ENCODE data around the gene CCDC27.

Gene CCDC27

GRCh38 chr1:3749512-3749911 is 2.7 kb upstream of the CCDC27 start:
- H3K27ac ChIP-seq (ENCODE audit: low read depth, low read length): no peak overlapping the region
- no peak overlapping the region for H3K9ac ChIP-seq (ENCODE audit: low read length)
- peaks cover 0 to 9% of the 10 kb centered on the region in 2 donors for H3K27me3 ChIP-seq (ENCODE audit: control insufficient read depth in 1 of 2, insufficient read depth in 2 of 2, low read length in 2 of 2)
- H3K4me3 ChIP-seq (ENCODE audit: low read depth in 1 of 2, low read length in 2 of 2): no peak overlapping the region
- H3K4me1 ChIP-seq (ENCODE audit: insufficient read depth, low read length): peaks cover 22% of the 10 kb centered on the region
- H3K36me3 ChIP-seq (ENCODE audit: insufficient read depth, low read length): no peaks in the 10 kb centered on the region
- H3K9me3 ChIP-seq (ENCODE audit: low read length): no peaks in the 10 kb centered on the region

- Histone ChIP-seq H3K9ac (ENCODE audit: low read length) (no peak overlapping the region), H3K27me3 (ENCODE audit: control insufficient read depth in 1 of 2, insufficient read depth in 2 of 2, low read length in 2 of 2) (peaks cover 0 to 9% of the 10 kb centered on the region in 2 donors), H3K27ac (ENCODE audit: low read depth, low read length) (no peak overlapping the region), H3K4me1 (ENCODE audit: insufficient read depth, low read length) (peaks cover 13% of the 10 kb centered on the region), H3K4me3 (ENCODE audit: low read depth in 1 of 2, low read length in 2 of 2) (no peak overlapping the region), H3K36me3 (ENCODE audit: insufficient read depth, low read length) (no peaks in the 10 kb centered on the region), H3K9me3 (ENCODE audit: low read length) (no peaks in the 10 kb centered on the region)
These were observed 1.5 kb upstream of the CCDC27 start for GRCh38 chr1:3750741-3751140.

GRCh38 chr1:3753656-3754454 is 1.6 kb downstream of the CCDC27 start:
- Histone ChIP-seq H3K4me1 (ENCODE audit: insufficient read depth, low read length) (no peaks in the 10 kb centered on the region), H3K27me3 (ENCODE audit: control insufficient read depth in 1 of 2, insufficient read depth in 2 of 2, low read length in 2 of 2) (peaks cover 0 to 15% of the 10 kb centered on the region in 2 donors), H3K9ac (ENCODE audit: low read length) (no peak overlapping the region), H3K9me3 (ENCODE audit: low read length) (no peaks in the 10 kb centered on the region), H3K4me3 (ENCODE audit: low read depth in 1 of 2, low read length in 2 of 2) (no peak overlapping the region), H3K36me3 (ENCODE audit: insufficient read depth, low read length) (no peaks in the 10 kb centered on the region), H3K27ac (ENCODE audit: low read depth, low read length) (no peak overlapping the region)

GRCh38 chr1:3756394-3756793 is 4.1 kb downstream of the CCDC27 start:
- H3K27ac ChIP-seq (ENCODE audit: low read depth, low read length): no peak overlapping the region
- no peak overlapping the region for H3K9ac ChIP-seq (ENCODE audit: low read length)
- no peaks in the 10 kb centered on the region for H3K4me1 ChIP-seq (ENCODE audit: insufficient read depth, low read length)
- H3K27me3 ChIP-seq (ENCODE audit: control insufficient read depth in 1 of 2, insufficient read depth in 2 of 2, low read length in 2 of 2): peaks cover 0 to 28% of the 10 kb centered on the region in 2 donors
- H3K36me3 ChIP-seq (ENCODE audit: insufficient read depth, low read length): no peaks in the 10 kb centered on the region
- no peak overlapping the region for H3K4me3 ChIP-seq (ENCODE audit: low read depth in 1 of 2, low read length in 2 of 2)
- no peaks in the 10 kb centered on the region for H3K9me3 ChIP-seq (ENCODE audit: low read length)

GRCh38 chr1:3759164-3759563 is 6.9 kb downstream of the CCDC27 start:
- Histone ChIP-seq H3K9ac (ENCODE audit: low read length) (no peak overlapping the region), H3K4me3 (ENCODE audit: low read depth in 1 of 2, low read length in 2 of 2) (no peak overlapping the region), H3K27ac (ENCODE audit: low read depth, low read length) (no peak overlapping the region), H3K9me3 (ENCODE audit: low read length) (no peaks in the 10 kb centered on the region), H3K4me1 (ENCODE audit: insufficient read depth, low read length) (no peaks in the 10 kb centered on the region), H3K27me3 (ENCODE audit: control insufficient read depth in 1 of 2, insufficient read depth in 2 of 2, low read length in 2 of 2) (peaks cover 0 to 31% of the 10 kb centered on the region in 2 donors), H3K36me3 (ENCODE audit: insufficient read depth, low read length) (no peaks in the 10 kb centered on the region)

- no peak overlapping the region for H3K4me3 ChIP-seq (ENCODE audit: low read depth in 1 of 2, low read length in 2 of 2)
- H3K27me3 ChIP-seq (ENCODE audit: control insufficient read depth in 1 of 2, insufficient read depth in 2 of 2, low read length in 2 of 2): peaks cover 0 to 28% of the 10 kb centered on the region in 2 donors
- H3K36me3 ChIP-seq (ENCODE audit: insufficient read depth, low read length): no peaks in the 10 kb centered on the region
- H3K9me3 ChIP-seq (ENCODE audit: low read length): no peaks in the 10 kb centered on the region
- no peak overlapping the region for H3K9ac ChIP-seq (ENCODE audit: low read length)
- H3K4me1 ChIP-seq (ENCODE audit: insufficient read depth, low read length): no peaks in the 10 kb centered on the region
- no peak overlapping the region for H3K27ac ChIP-seq (ENCODE audit: low read depth, low read length)
These were observed 7.5 kb downstream of the CCDC27 start for GRCh38 chr1:3759796-3760195.

- Histone ChIP-seq H3K36me3 (ENCODE audit: insufficient read depth, low read length) (no peaks in the 10 kb centered on the region), H3K9me3 (ENCODE audit: low read length) (no peaks in the 10 kb centered on the region), H3K4me3 (ENCODE audit: low read depth in 1 of 2, low read length in 2 of 2) (no peak overlapping the region), H3K4me1 (ENCODE audit: insufficient read depth, low read length) (no peaks in the 10 kb centered on the region), H3K9ac (ENCODE audit: low read length) (no peak overlapping the region), H3K27ac (ENCODE audit: low read depth, low read length) (no peak overlapping the region), H3K27me3 (ENCODE audit: control insufficient read depth in 1 of 2, insufficient read depth in 2 of 2, low read length in 2 of 2) (peaks cover 0 to 28% of the 10 kb centered on the region in 2 donors)
These were observed 9.2 kb downstream of the CCDC27 start for GRCh38 chr1:3761296-3762010.

GRCh38 chr1:3762151-3762872 is 10.1 kb downstream of the CCDC27 start:
- no peak overlapping the region for H3K9ac ChIP-seq (ENCODE audit: low read length)
- H3K4me1 ChIP-seq (ENCODE audit: insufficient read depth, low read length): no peaks in the 10 kb centered on the region
- H3K9me3 ChIP-seq (ENCODE audit: low read length): no peaks in the 10 kb centered on the region
- H3K27ac ChIP-seq (ENCODE audit: low read depth, low read length): no peak overlapping the region
- no peaks in the 10 kb centered on the region for H3K36me3 ChIP-seq (ENCODE audit: insufficient read depth, low read length)
- peaks cover 0 to 23% of the 10 kb centered on the region in 2 donors for H3K27me3 ChIP-seq (ENCODE audit: control insufficient read depth in 1 of 2, insufficient read depth in 2 of 2, low read length in 2 of 2)
- H3K4me3 ChIP-seq (ENCODE audit: low read depth in 1 of 2, low read length in 2 of 2): no peak overlapping the region

- peaks cover 0 to 23% of the 10 kb centered on the region in 2 donors for H3K27me3 ChIP-seq (ENCODE audit: control insufficient read depth in 1 of 2, insufficient read depth in 2 of 2, low read length in 2 of 2)
- no peak overlapping the region for H3K27ac ChIP-seq (ENCODE audit: low read depth, low read length)
- H3K9ac ChIP-seq (ENCODE audit: low read length): no peak overlapping the region
- H3K36me3 ChIP-seq (ENCODE audit: insufficient read depth, low read length): no peaks in the 10 kb centered on the region
- no peaks in the 10 kb centered on the region for H3K4me1 ChIP-seq (ENCODE audit: insufficient read depth, low read length)
- no peak overlapping the region for H3K4me3 ChIP-seq (ENCODE audit: low read depth in 1 of 2, low read length in 2 of 2)
- H3K9me3 ChIP-seq (ENCODE audit: low read length): no peaks in the 10 kb centered on the region
These were observed 10.6 kb downstream of the CCDC27 start for GRCh38 chr1:3762873-3763228.

- Histone ChIP-seq H3K27ac (ENCODE audit: low read depth, low read length) (no peak overlapping the region), H3K27me3 (ENCODE audit: control insufficient read depth in 1 of 2, insufficient read depth in 2 of 2, low read length in 2 of 2) (peaks cover 0 to 23% of the 10 kb centered on the region in 2 donors), H3K9ac (ENCODE audit: low read length) (no peak overlapping the region), H3K36me3 (ENCODE audit: insufficient read depth, low read length) (no peaks in the 10 kb centered on the region), H3K4me1 (ENCODE audit: insufficient read depth, low read length) (no peaks in the 10 kb centered on the region), H3K9me3 (ENCODE audit: low read length) (no peaks in the 10 kb centered on the region), H3K4me3 (ENCODE audit: low read depth in 1 of 2, low read length in 2 of 2) (no peak overlapping the region)
These were observed 11.3 kb downstream of the CCDC27 start for GRCh38 chr1:3763351-3764125.

All from muscle layer of colon (tissue), 2 donors.